B cell (primary cell): ENCODE results near the gene SRC. TPM values are rescaled to one million over a fixed set of nuclear protein-coding genes. Genes with fewer than 3 reads are reported as not detected.

Source experiments
- ATAC-seq: fragments of 200-7000 bp; cut with Tn5 transposase; one replicate; pipeline ENCODE4 v1.10.0; 2021; ENCODE audit warnings: low read depth, mild to moderate bottlenecking, moderate number of reproducible peaks, moderate library complexity
- CTCF ChIA-PET: fragments of 350-600 bp; sonication (Branson Sonifier 250); formaldehyde crosslinking; loops from one replicate; lab custom pipeline; 2021; ENCODE audit warnings: antibody characterized with exemption, inconsistent platforms; lab: Charles Lee
- POLR2A ChIA-PET: fragments of 350-600 bp; sonication (Branson Sonifier 250); formaldehyde crosslinking; loops from one replicate; lab custom pipeline; 2021; ENCODE audit warnings: antibody characterized with exemption; lab: Charles Lee
- DNase-seq: peaks from one replicate; pipeline ENCODE4 v3.0.0; 2013
- H2AFZ ChIP-seq: 2 replicates; pipeline ENCODE4 v1.6.1; 2012; ENCODE audit warnings: mild to moderate bottlenecking, low read depth, low read length; ENCODE audit not compliant: insufficient read depth, poor library complexity, severe bottlenecking
- H3K27ac ChIP-seq, 2 donors: 1 replicate in 1 of 2; 2 replicates in 1 of 2; pipeline ENCODE4 v1.5.1; 2012 to 2013; ENCODE audit warnings: low read length in 2 of 2, mild to moderate bottlenecking in 2 of 2, moderate library complexity in 1 of 2
- H3K27me3 ChIP-seq, 4 experiments: fragments of 200-600 bp in 1 of 4; sonication (generic) in 1 of 4; replicated peaks in 1 of 4; 1 replicate in 2 of 4; 2 replicates in 2 of 4; pipeline versions ENCODE4 v1.6.1 to v1.7.0; 2013 to 2016; ENCODE audit warnings: low read length in 3 of 4, mild to moderate bottlenecking in 2 of 4, mixed read lengths in 1 of 4, moderate library complexity in 1 of 4; ENCODE audit not compliant: insufficient read depth in 4 of 4, control insufficient read depth in 3 of 4; ENCODE audit errors: control extremely low read depth in 1 of 4
- H3K36me3 ChIP-seq, 2 experiments: replicated peaks in 1 of 2; 1 replicate in 1 of 2; 2 replicates in 1 of 2; pipeline versions ENCODE4 v1.6.1 to v1.7.1; 2013; ENCODE audit warnings: low read length in 1 of 2; ENCODE audit not compliant: insufficient read depth in 2 of 2, control insufficient read depth in 1 of 2; ENCODE audit errors: control extremely low read depth in 1 of 2, extremely low read depth in 1 of 2
- H3K4me1 ChIP-seq, 2 donors: fragments of 200-600 bp in 1 of 2; sonication (generic) in 1 of 2; 1 replicate in 1 of 2; 2 replicates in 1 of 2; pipeline versions ENCODE4 v1.5.1 to v1.6.1; 2013 to 2017; ENCODE audit warnings: low read length in 2 of 2; ENCODE audit not compliant: control insufficient read depth in 2 of 2, insufficient read depth in 2 of 2
- H3K4me2 ChIP-seq: replicated peaks from 2 replicates; pipeline ENCODE3; 2012; ENCODE audit warnings: mild to moderate bottlenecking, low read depth, low read length; ENCODE audit not compliant: poor library complexity, severe bottlenecking
- H3K4me3 ChIP-seq, 5 experiments: fragments of 200-600 bp in 1 of 5; sonication (generic) in 1 of 5; 1 replicate in 3 of 5; 2 replicates in 2 of 5; pipeline versions ENCODE4 v1.5.1 to v1.7.0; 2011 to 2016; ENCODE audit warnings: low read length in 4 of 5, mild to moderate bottlenecking in 4 of 5, low read depth in 2 of 5, control low read depth in 1 of 5, moderate library complexity in 1 of 5; ENCODE audit not compliant: insufficient read depth in 1 of 5; ENCODE audit errors: control extremely low read depth in 1 of 5, extremely low read depth in 1 of 5
- H3K79me2 ChIP-seq: fragments of 200-600 bp; sonication (generic); one replicate; pipeline ENCODE4 v1.6.0; 2016; ENCODE audit warnings: low read length; ENCODE audit not compliant: control insufficient read depth, insufficient read depth
- H3K9ac ChIP-seq: fragments of 200-600 bp; sonication (generic); 2 replicates; pipeline ENCODE4 v1.6.1; 2017; ENCODE audit warnings: mild to moderate bottlenecking, low read length, moderate library complexity
- H3K9me3 ChIP-seq, 3 donors: one replicate each; pipeline versions ENCODE4 v1.6.1 to v1.7.1; 2013; ENCODE audit warnings: low read length in 2 of 3; ENCODE audit not compliant: control insufficient read depth in 2 of 3, insufficient read depth in 1 of 3; ENCODE audit errors: control extremely low read depth in 1 of 3
- H4K20me1 ChIP-seq: 2 replicates; pipeline ENCODE4 v1.6.0; 2012; ENCODE audit warnings: mild to moderate bottlenecking, low read length; ENCODE audit not compliant: insufficient read depth, control insufficient read depth, poor library complexity, severe bottlenecking
- H3K27ac Mint-ChIP-seq: one replicate; pipeline ENCODE4 v1.8.0; 2021; ENCODE audit warnings: mixed read lengths
- H3K27me3 Mint-ChIP-seq: one replicate; pipeline ENCODE4 v1.8.0; 2021; ENCODE audit warnings: mixed read lengths
- H3K4me1 Mint-ChIP-seq: one replicate; pipeline ENCODE4 v1.8.0; 2021; ENCODE audit warnings: mixed read lengths
- H3K4me3 Mint-ChIP-seq: one replicate; pipeline ENCODE4 v1.8.0; 2021; ENCODE audit warnings: mixed read lengths
- H3K9me3 Mint-ChIP-seq: one replicate; pipeline ENCODE4 v1.8.0; 2022; ENCODE audit warnings: mixed read lengths; ENCODE audit not compliant: insufficient read depth
- EZH2 ChIP-seq: IDR thresholded peaks from 2 replicates; pipeline ENCODE4 v1.6.1; 2012; ENCODE audit warnings: borderline replicate concordance, low read depth, mild to moderate bottlenecking, moderate library complexity, low read length; ENCODE audit not compliant: insufficient read depth, poor library complexity, severe bottlenecking
- WGBS: methylation state at CpG from one replicate; pipeline ENCODE4 v1.1.5; 2013; ENCODE audit warnings: missing lambda C conversion rate; ENCODE audit not compliant: insufficient coverage; 5-methylcytosine and 5-hydroxymethylcytosine counted together
- intact Hi-C: fragments of 100-400 bp; cut with micrococcal nuclease; formaldehyde crosslinking; loops from one replicate; pipeline ENCODE4 v1.10.0; 2022
- polyA plus RNA-seq: library from polyadenylated mRNA; depleted of rRNA; stranded (reverse); fragments of >200 nt; gene quantifications from 2 replicates; pipeline ENCODE4 v1.2.3, GENCODE V29; 2012
- total RNA-seq, 2 donors: library from RNA; stranded (reverse); fragments of 120-200 nt in 1 of 2; gene quantifications; 1 replicate in 1 of 2; 2 replicates in 1 of 2; pipeline versions ENCODE4 v1.2.3 to v1.2.4, GENCODE V29; 2013 to 2022
- TF ChIP-seq, protein P1 (sequence below): fragments of 200-600 bp; IDR thresholded peaks from one replicate; pipeline ENCODE4 v1.8.0; 2022; ENCODE audit warnings: antibody characterized with exemption, mild to moderate bottlenecking

Gene SRC
- total and polyA plus RNA-seq, 2 donors (not counting 1 experiment from before 2014, with no cell fraction given), result 6.5 to 16.8 TPM

DNA sequence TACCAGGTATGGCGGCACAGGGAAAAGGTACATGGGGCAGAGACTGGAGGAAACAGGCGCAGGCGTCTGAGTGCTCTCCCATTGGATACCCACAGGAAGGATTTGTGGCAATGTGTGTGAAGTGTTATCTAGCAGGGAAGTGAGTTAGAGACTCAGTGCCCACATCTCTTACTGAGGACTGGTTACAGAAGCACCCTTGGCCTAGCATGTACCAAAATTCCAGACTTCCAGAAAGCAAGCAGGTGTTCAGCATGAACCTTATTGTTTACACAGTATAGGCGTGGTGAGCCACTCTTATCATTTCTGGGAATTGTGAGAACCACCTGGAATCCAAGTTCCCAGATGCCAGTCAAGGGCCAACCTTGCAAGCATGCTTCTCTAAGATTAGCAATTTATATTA is 42.3 kb upstream of the SRC start:
- ATAC-seq, result no peak
- peaks cover 75% of the 10 kb centered on the region for H3K79me2 ChIP-seq
- Mint-ChIP-seq H3K27ac (no peak overlapping the region), H3K4me1 (peaks cover 12% of the 10 kb centered on the region), H3K27me3 (no peaks in the 10 kb centered on the region), H3K4me3 (no peak overlapping the region), H3K9me3 (no peaks in the 10 kb centered on the region)
- no peak for TF ChIP-seq EZH2
- TF ChIP-seq, protein P1, sequence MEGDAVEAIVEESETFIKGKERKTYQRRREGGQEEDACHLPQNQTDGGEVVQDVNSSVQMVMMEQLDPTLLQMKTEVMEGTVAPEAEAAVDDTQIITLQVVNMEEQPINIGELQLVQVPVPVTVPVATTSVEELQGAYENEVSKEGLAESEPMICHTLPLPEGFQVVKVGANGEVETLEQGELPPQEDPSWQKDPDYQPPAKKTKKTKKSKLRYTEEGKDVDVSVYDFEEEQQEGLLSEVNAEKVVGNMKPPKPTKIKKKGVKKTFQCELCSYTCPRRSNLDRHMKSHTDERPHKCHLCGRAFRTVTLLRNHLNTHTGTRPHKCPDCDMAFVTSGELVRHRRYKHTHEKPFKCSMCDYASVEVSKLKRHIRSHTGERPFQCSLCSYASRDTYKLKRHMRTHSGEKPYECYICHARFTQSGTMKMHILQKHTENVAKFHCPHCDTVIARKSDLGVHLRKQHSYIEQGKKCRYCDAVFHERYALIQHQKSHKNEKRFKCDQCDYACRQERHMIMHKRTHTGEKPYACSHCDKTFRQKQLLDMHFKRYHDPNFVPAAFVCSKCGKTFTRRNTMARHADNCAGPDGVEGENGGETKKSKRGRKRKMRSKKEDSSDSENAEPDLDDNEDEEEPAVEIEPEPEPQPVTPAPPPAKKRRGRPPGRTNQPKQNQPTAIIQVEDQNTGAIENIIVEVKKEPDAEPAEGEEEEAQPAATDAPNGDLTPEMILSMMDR, result no peak
- H3K4me3 ChIP-seq, result no peak overlapping the region
- H3K4me1 ChIP-seq, result no peaks in the 10 kb centered on the region
- ChIA-PET POLR2A (no interaction called here), CTCF (interaction anchor here (1.0 kb wide), 1 partner anchor 26 kb away, joined by 4 read pairs; no protein-coding TSS in a partner anchor)
- H3K27me3 ChIP-seq, result no peaks in the 10 kb centered on the region
- no peak overlapping the region for H3K4me2 ChIP-seq
- peaks cover 29% of the 10 kb centered on the region for H4K20me1 ChIP-seq
- H3K36me3 ChIP-seq, result peaks cover 0 to 69% of the 10 kb centered on the region in 2 experiments
- intact Hi-C loops, result no loop called here
- no peak overlapping the region for H3K9ac ChIP-seq
- 100% methylated on average over 4 of the region's 4 CpGs for WGBS
- no peak for DNase-seq
- H3K9me3 ChIP-seq, result no peaks in the 10 kb centered on the region
- H2AFZ ChIP-seq, result no peak overlapping the region
- H3K27ac ChIP-seq, result no peak overlapping the region

DNA sequence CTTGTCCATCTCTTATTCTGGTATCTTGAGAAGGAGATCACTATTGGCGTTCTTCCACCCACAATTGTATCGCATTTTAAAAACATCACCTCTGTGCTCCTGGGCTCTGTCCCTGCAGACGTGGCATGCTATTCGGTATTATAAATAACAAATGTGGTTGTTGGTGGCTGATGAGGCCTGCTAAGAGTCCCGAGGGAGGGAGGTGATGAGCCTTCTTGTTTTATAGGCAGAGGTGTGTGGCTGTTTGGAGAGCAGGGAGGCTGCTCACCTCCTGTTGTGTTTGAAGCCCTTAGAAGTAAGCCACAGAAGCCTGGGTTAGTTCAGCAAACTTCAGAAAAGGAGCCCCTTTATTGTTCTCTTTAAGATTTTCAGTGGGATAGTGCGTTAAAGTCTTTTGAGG is 40.9 kb upstream of the SRC start:
- peaks cover 12% of the 10 kb centered on the region for H3K4me1 Mint-ChIP-seq
- DNase-seq, result no peak
- no peak for ATAC-seq
- ChIA-PET POLR2A (no interaction called here), CTCF (no interaction called here)
- intact Hi-C loops, result no loop called here
- Histone ChIP-seq H3K36me3 (peaks cover 0 to 66% of the 10 kb centered on the region in 2 experiments), H3K9me3 (no peaks in the 10 kb centered on the region), H3K9ac (no peak overlapping the region), H3K4me1 (no peaks in the 10 kb centered on the region), H3K4me2 (no peak overlapping the region), H3K27me3 (no peaks in the 10 kb centered on the region), H3K27ac (no peak overlapping the region), H4K20me1 (peaks cover 22% of the 10 kb centered on the region), H2AFZ (no peak overlapping the region), H3K4me3 (no peak overlapping the region), H3K79me2 (peaks cover 77% of the 10 kb centered on the region)
- TF ChIP-seq, protein P1, result no peak
- no peak for TF ChIP-seq EZH2
- H3K27me3 Mint-ChIP-seq, result no peaks in the 10 kb centered on the region
- 35% methylated on average over 2 of the region's 6 CpGs for WGBS
- H3K27ac Mint-ChIP-seq, result no peak overlapping the region
- H3K4me3 Mint-ChIP-seq, result no peak overlapping the region
- H3K9me3 Mint-ChIP-seq, result no peaks in the 10 kb centered on the region
